OCI-LY7 (cell line): Measurements from ENCODE around the gene NBPF4. TPM values are rescaled to one million over a fixed set of nuclear protein-coding genes. Genes with fewer than 3 reads are reported as not detected.

ENCODE experiments used
- BruUV-seq: library from RNA; stranded (reverse); fragments of 400-500 nt; replicated peaks from 2 replicates; lab custom pipeline; 2021; lab: Mats Ljungman, UMichigan
- CTCF ChIA-PET: fragments of 300-600 bp; sonication (Branson Sonifier 250); formaldehyde crosslinking; loops from one replicate; lab custom pipeline; 2022; ENCODE audit warnings: antibody characterized with exemption; ENCODE audit not compliant: unreplicated experiment; lab: Charles Lee
- POLR2A ChIA-PET: fragments of 300-600 bp; sonication (Branson Sonifier 250); formaldehyde crosslinking; loops from one replicate; lab custom pipeline; 2022; ENCODE audit warnings: antibody characterized with exemption; lab: Charles Lee
- DNase-seq: peaks from one replicate; pipeline ENCODE4 v3.0.0-alpha.2; 2015; ENCODE audit warnings: low spot score
- H2AFZ ChIP-seq: fragments of 200-600 bp; sonication (generic), shearing (Covaris generic); 2 replicates; pipeline ENCODE4 v1.6.1; 2014; ENCODE audit warnings: mild to moderate bottlenecking, antibody characterized with exemption, low read length, moderate library complexity
- H3K27ac ChIP-seq: fragments of 200-600 bp; sonication (generic); 2 replicates; pipeline ENCODE4 v1.5.1; 2014; ENCODE audit warnings: mixed run types, low read depth, mild to moderate bottlenecking, moderate library complexity, low read length, inconsistent platforms; ENCODE audit not compliant: poor library complexity, severe bottlenecking
- H3K36me3 ChIP-seq: fragments of 200-600 bp; sonication (generic); 2 replicates; pipeline ENCODE4 v1.6.1; 2014; ENCODE audit warnings: mild to moderate bottlenecking, antibody characterized with exemption, low read length, moderate library complexity, mixed read lengths; ENCODE audit not compliant: insufficient read depth
- H3K4me1 ChIP-seq: fragments of 200-600 bp; sonication (generic); 2 replicates; pipeline ENCODE4 v1.5.1; 2014; ENCODE audit warnings: mild to moderate bottlenecking, low read length; ENCODE audit not compliant: insufficient read depth, poor library complexity, severe bottlenecking
- H3K4me2 ChIP-seq: fragments of 200-600 bp; sonication (generic); 2 replicates; pipeline ENCODE4 v1.6.1; 2014; ENCODE audit warnings: mild to moderate bottlenecking, low read length
- H3K4me3 ChIP-seq: fragments of 200-600 bp; sonication (generic); 2 replicates; pipeline ENCODE4 v1.5.1; 2014; ENCODE audit warnings: mild to moderate bottlenecking, low read depth, low read length; ENCODE audit not compliant: poor library complexity, severe bottlenecking
- H3K79me2 ChIP-seq: fragments of 200-600 bp; sonication (generic); 2 replicates; pipeline ENCODE4 v1.6.1; 2016; ENCODE audit warnings: low read depth, mild to moderate bottlenecking, low read length, moderate library complexity, mixed read lengths; ENCODE audit not compliant: insufficient read depth
- H3K9me2 ChIP-seq: fragments of 200-600 bp; sonication (generic); 2 replicates; pipeline ENCODE4 v1.6.1; 2016; ENCODE audit warnings: mild to moderate bottlenecking, low read length, mixed read lengths; ENCODE audit not compliant: insufficient read depth
- H3K9me3 ChIP-seq: fragments of 200-600 bp; sonication (generic); 2 replicates; pipeline ENCODE4 v1.6.1; 2014; ENCODE audit warnings: mild to moderate bottlenecking, mixed run types, low read length, mixed read lengths
- H4K20me1 ChIP-seq: fragments of 200-600 bp; sonication (generic); 2 replicates; pipeline ENCODE4 v1.6.1; 2014; ENCODE audit warnings: mild to moderate bottlenecking, antibody characterized with exemption, low read length, moderate library complexity, mixed read lengths; ENCODE audit not compliant: insufficient read depth
- CTCF ChIP-seq: fragments of 200-600 bp; sonication (generic); conservative IDR thresholded peaks from 2 replicates; pipeline ENCODE4 v1.5.1; 2014; ENCODE audit warnings: mild to moderate bottlenecking, antibody characterized with exemption, low read length, moderate library complexity, mixed read lengths
- EZH2phosphoT487 ChIP-seq: fragments of 200-600 bp; sonication (generic); IDR thresholded peaks from 2 replicates; pipeline ENCODE4 v1.6.1; 2018; ENCODE audit warnings: low read depth, borderline replicate concordance, mild to moderate bottlenecking, mixed run types, antibody characterized with exemption, low read length, moderate library complexity, mixed read lengths
- intact Hi-C: fragments of 100-400 bp; cut with micrococcal nuclease; formaldehyde crosslinking; loops from one replicate; pipeline ENCODE4 v1.10.0; 2022; ENCODE audit not compliant: unreplicated experiment
- total RNA-seq, 2 experiments: library from RNA; depleted of rRNA in 1 of 2; stranded (reverse); fragments of >200 nt in 1 of 2; shearing (Covaris generic) in 1 of 2; gene quantifications; 2 replicates each; pipeline ENCODE4 v1.2.3, GENCODE V29; 2014 to 2022

The NBPF4 gene
- total RNA-seq, 2 experiments from 2014 or later = not detected

GRCh38 chr1:108201687-108202086 lies 42.2 kb downstream of the NBPF4 start:
- Histone ChIP-seq H3K4me1 (no peaks in the 10 kb centered on the region), H3K4me3 (no peak overlapping the region), H3K36me3 (no peaks in the 10 kb centered on the region), H3K9me3 (no peaks in the 10 kb centered on the region), H2AFZ (no peak overlapping the region), H3K4me2 (no peak overlapping the region), H4K20me1 (no peaks in the 10 kb centered on the region), H3K79me2 (no peaks in the 10 kb centered on the region), H3K9me2 (no peaks in the 10 kb centered on the region), H3K27ac (no peak overlapping the region)
- BruUV-seq = no TSS peak
- TF ChIP-seq CTCF = no peak
- no peak for TF ChIP-seq EZH2phosphoT487
- ChIA-PET CTCF (no interaction called here), POLR2A (interaction anchor here (0.6 kb wide), 2 partner anchors 20 to 304 kb away, joined by 3 to 4 read pairs; no protein-coding TSS in a partner anchor)
- DNase-seq = no peak
- intact Hi-C loops = loop anchor here (10.0 kb wide), 1 partner anchor 443 kb away; no protein-coding TSS in a partner anchor

DNA sequence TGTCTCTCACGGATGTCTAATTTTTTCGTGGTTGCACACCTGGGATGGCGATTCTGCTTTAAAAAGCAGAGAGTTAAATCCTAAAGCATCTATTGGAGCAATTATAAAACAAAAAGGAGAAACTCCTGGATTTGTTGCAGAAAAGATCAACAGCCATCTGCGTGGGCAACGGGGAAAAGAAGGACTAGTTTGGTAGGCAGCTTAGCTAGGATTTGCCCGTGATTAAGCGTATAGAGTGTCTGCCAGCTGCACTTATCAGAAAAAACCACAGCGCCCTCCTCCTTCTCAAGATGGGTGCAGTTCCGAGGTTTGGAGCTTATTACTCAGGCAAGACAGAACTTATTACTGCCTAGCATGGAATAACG lies 43.2 kb downstream of the NBPF4 start:
- DNase-seq = peak; percentile 28
- Histone ChIP-seq H3K4me2 (peak overlapping the region; percentile 58), H3K4me1 (no peaks in the 10 kb centered on the region), H3K27ac (no peak overlapping the region), H3K36me3 (no peaks in the 10 kb centered on the region), H2AFZ (peak overlapping the region; percentile 78; the same call in 1 of the 2 replicates), H3K4me3 (peak overlapping the region; percentile 50), H3K9me2 (no peaks in the 10 kb centered on the region), H4K20me1 (no peaks in the 10 kb centered on the region), H3K9me3 (no peaks in the 10 kb centered on the region), H3K79me2 (no peaks in the 10 kb centered on the region)
- intact Hi-C loops = loop anchor here (10.0 kb wide), 1 partner anchor 444 kb away; no protein-coding TSS in a partner anchor
- ChIA-PET POLR2A (no interaction called here), CTCF (no interaction called here)
- BruUV-seq = no TSS peak
- no peak for TF ChIP-seq EZH2phosphoT487
- peak; percentile 53 for TF ChIP-seq CTCF
